D721Med (cell line): ENCODE measurements around the gene CCDC178.

Source experiments
- DNase-seq: peaks from one replicate; pipeline ENCODE4 v3.0.0; 2011; ENCODE audit warnings: low spot score; ENCODE audit not compliant: insufficient read length
- FAIRE-seq: peaks from 2 replicates; lab custom pipeline; 2011; peaks lifted over from hg19 to GRCh38; lab: Jason Lieb, UNC
- CTCF ChIP-seq: IDR thresholded peaks from 2 replicates; pipeline ENCODE4 v1.5.1; 2012; ENCODE audit warnings: mild to moderate bottlenecking, control low read depth; ENCODE audit not compliant: insufficient read depth; ENCODE audit errors: missing control alignments

CCDC178 gene

GRCh38 chr18:33135951-33136660 lies 304.4 kb downstream of the CCDC178 start:
- DNase-seq (no peak), FAIRE-seq (peak; percentile 44)
- no peak for TF ChIP-seq CTCF

- FAIRE-seq = no peak
- TF ChIP-seq CTCF = no peak
- DNase-seq = no peak
These were observed 307.9 kb downstream of the CCDC178 start for GRCh38 chr18:33132657-33133056.

GRCh38 chr18:33128581-33128980 lies 311.9 kb downstream of the CCDC178 start:
- DNase-seq (no peak), FAIRE-seq (no peak)
- no peak for TF ChIP-seq CTCF

GRCh38 chr18:33123862-33124518 lies 316.5 kb downstream of the CCDC178 start:
- DNase-seq (no peak), FAIRE-seq (peak; percentile 89)
- TF ChIP-seq CTCF = no peak

GRCh38 chr18:33116376-33116775 lies 324.1 kb downstream of the CCDC178 start:
- TF ChIP-seq CTCF = no peak
- DNase-seq (no peak), FAIRE-seq (peak; percentile 97)

- DNase-seq (no peak), FAIRE-seq (no peak)
- no peak for TF ChIP-seq CTCF
These were observed 324.6 kb downstream of the CCDC178 start for GRCh38 chr18:33115917-33116316.

GRCh38 chr18:33115476-33115875 lies 325.0 kb downstream of the CCDC178 start:
- DNase-seq (no peak), FAIRE-seq (peak; percentile 71)
- TF ChIP-seq CTCF = no peak
